Naive B cell (primary cell): Measurements from ENCODE around the gene NOL3. TPM values are rescaled to one million over a fixed set of nuclear protein-coding genes. Genes with fewer than 3 reads are reported as not detected.

Experiments
- ATAC-seq, 2 donors: fragments of 150-1000 bp; cut with Tn5 transposase; 2 replicates each; pipeline ENCODE4 v1.10.0; 2021; ENCODE audit warnings: low read depth in 2 of 2, mild to moderate bottlenecking in 2 of 2, moderate library complexity in 2 of 2
- DNase-seq: peaks from one replicate; pipeline ENCODE4 v3.0.0; 2022
- H3K27ac Mint-ChIP-seq, 6 donors: one replicate each; pipeline ENCODE4 v1.8.0; 2020 to 2022; ENCODE audit warnings: mild to moderate bottlenecking in 6 of 6, mixed read lengths in 6 of 6, moderate library complexity in 5 of 6, inconsistent platforms in 2 of 6
- H3K27me3 Mint-ChIP-seq, 3 donors: one replicate each; pipeline ENCODE4 v1.8.0; 2021 to 2022; ENCODE audit warnings: mixed read lengths in 3 of 3, mild to moderate bottlenecking in 1 of 3
- H3K36me3 Mint-ChIP-seq, 2 donors: one replicate each; pipeline ENCODE4 v1.8.0; 2020 to 2022; ENCODE audit warnings: mixed read lengths in 2 of 2, inconsistent platforms in 1 of 2, mild to moderate bottlenecking in 1 of 2
- H3K4me1 Mint-ChIP-seq, 3 donors: one replicate each; pipeline ENCODE4 v1.8.0; 2020 to 2022; ENCODE audit warnings: mixed read lengths in 3 of 3, inconsistent platforms in 1 of 3, mild to moderate bottlenecking in 1 of 3, moderate library complexity in 1 of 3
- H3K4me3 Mint-ChIP-seq, 8 donors: one replicate each; pipeline ENCODE4 v1.8.0; 2020 to 2022; ENCODE audit warnings: mild to moderate bottlenecking in 8 of 8, mixed read lengths in 8 of 8, moderate library complexity in 8 of 8, inconsistent platforms in 2 of 8
- H3K9me3 Mint-ChIP-seq, 7 donors: one replicate each; pipeline ENCODE4 v1.8.0; 2020 to 2022; ENCODE audit warnings: mixed read lengths in 7 of 7, mild to moderate bottlenecking in 5 of 7, inconsistent platforms in 2 of 7, moderate library complexity in 1 of 7
- polyA plus RNA-seq, 6 donors: library from polyadenylated mRNA; unstranded; fragments of 300-500 nt; fragmentation: Illumina TruSeq; gene quantifications; one replicate each; pipeline ENCODE4 v1.2.3, GENCODE V29; 2021; ENCODE audit warnings: low read depth in 6 of 6

Gene NOL3
- polyA plus RNA-seq, 6 donors from 2014 or later: 0.27 TPM; not detected in 5

DNA sequence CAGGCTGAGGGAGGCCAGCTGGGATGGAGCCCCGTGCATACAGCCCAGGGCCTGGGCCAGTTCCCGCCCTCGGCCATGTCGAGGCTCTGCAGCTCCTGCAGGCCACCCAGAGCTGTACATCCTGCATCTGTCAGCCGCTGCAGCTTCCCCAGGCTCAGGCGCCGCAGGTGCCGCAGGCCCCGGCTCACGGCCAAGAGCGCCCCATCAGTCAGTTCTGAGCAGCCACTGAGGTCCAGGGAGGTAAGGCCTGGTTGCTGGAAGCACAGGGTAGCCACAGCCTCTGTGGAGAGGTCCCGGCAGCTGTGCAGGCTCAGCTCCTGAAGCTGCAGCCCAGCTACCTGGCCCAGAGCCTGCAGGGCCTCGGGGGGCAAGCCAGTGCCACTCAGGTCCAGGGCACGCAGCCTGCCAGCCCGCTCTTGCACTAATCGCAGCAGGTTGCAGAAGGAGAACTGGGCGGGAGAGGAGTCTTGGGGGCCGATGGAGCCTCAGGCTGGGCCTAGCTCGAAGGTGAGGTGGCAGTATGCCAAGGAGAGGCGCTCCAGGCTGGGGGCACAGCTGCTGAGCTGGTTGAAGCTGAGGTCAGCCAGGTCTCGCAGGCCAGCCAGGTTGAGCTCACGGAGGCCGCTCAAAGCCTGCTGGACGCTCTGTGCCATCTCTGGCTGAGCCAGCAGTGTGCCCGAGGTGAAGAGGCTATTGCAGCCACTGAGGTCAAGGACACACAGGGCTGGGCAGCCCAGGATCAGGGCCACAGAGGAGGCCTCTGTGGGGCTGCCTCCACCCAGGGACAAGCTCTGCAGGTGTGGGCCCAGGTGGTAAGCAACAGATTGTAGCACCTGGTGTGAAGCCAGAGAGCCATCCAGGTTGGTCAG, 40.0 kb downstream of the NOL3 start:
- Mint-ChIP-seq H3K27me3 (no peaks in the 10 kb centered on the region), H3K27ac (peak overlapping the region in 1 of 6 donors; percentile 43)

DNA sequence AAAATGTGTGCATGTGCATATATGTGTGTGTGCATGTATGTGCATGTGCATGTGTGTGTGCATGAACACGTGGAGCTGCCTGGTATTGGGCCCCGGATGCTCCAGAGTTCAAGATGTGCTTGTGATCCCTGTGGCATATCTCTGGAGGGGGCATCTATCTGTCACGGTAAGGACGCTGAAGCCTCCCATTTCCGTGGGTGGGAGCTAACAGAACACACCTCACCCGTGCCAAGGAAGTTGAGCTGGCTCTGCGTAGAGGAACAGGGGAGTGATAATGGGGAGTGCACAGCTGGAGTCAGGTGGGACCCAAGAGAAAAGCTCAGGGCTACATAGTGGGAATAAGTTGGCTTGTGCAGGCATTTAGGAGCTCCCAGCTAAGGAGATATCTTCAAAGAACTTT, 41.3 kb downstream of the NOL3 start:
- Mint-ChIP-seq H3K27ac (peak overlapping the region in 1 of 6 donors; percentile 36), H3K27me3 (no peaks in the 10 kb centered on the region), H3K4me3 (no peak overlapping the region), H3K4me1 (peaks cover 0 to 6% (median 5%) of the 10 kb centered on the region in 3 donors), H3K9me3 (no peaks in the 10 kb centered on the region), H3K36me3 (no peaks in the 10 kb centered on the region)
- no peak for ATAC-seq
- no peak for DNase-seq

More for the DNA sequence above, 40.0 kb downstream of the NOL3 start:
- H3K9me3 Mint-ChIP-seq: no peaks in the 10 kb centered on the region
- DNase-seq (no peak), ATAC-seq (no peak)
- peaks cover 0 to 3% (median 0%) of the 10 kb centered on the region in 3 donors for H3K4me1 Mint-ChIP-seq
- no peak overlapping the region for H3K4me3 Mint-ChIP-seq
- no peaks in the 10 kb centered on the region for H3K36me3 Mint-ChIP-seq

- H3K9me3 Mint-ChIP-seq: no peaks in the 10 kb centered on the region
- DNase-seq (no peak), ATAC-seq (no peak)
- H3K27me3 Mint-ChIP-seq: no peaks in the 10 kb centered on the region
- H3K36me3 Mint-ChIP-seq: no peaks in the 10 kb centered on the region
- H3K4me1 Mint-ChIP-seq: peaks cover 0 to 9% (median 6%) of the 10 kb centered on the region in 3 donors
- no peak overlapping the region for H3K4me3 Mint-ChIP-seq
- peak overlapping the region in 1 of 6 donors; percentile 26 for H3K27ac Mint-ChIP-seq
These were observed 42.4 kb downstream of the NOL3 start for GRCh38 chr16:67212766-67213165.

- H3K36me3 Mint-ChIP-seq: no peaks in the 10 kb centered on the region
- H3K4me3 Mint-ChIP-seq: no peak overlapping the region
- H3K27ac Mint-ChIP-seq: no peak overlapping the region
- no peak for ATAC-seq
- peaks cover 0 to 9% (median 6%) of the 10 kb centered on the region in 3 donors for H3K4me1 Mint-ChIP-seq
- DNase-seq: no peak
- no peaks in the 10 kb centered on the region for H3K9me3 Mint-ChIP-seq
- H3K27me3 Mint-ChIP-seq: no peaks in the 10 kb centered on the region
These were observed 43.1 kb downstream of the NOL3 start for GRCh38 chr16:67213197-67214019.

DNA sequence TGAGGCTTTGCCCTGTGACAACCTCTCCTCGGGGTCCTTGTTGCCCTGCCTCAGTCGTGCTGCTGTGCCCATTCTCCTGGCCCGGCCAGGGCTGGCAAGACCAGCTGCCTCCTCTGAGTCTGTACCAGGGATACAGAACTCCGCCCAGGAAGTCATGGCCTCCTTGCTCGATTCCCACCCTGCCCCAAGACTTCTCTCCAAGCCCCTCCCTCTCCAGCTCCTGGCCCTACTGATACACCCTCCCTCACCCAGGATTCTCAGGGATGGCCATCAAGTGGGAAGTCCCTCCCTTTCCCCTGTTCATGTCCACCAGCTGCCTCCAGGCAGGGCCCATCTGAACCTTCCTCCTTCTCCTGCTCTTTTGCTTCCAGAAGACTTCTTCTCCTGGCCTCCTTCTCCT, 45.4 kb downstream of the NOL3 start:
- ATAC-seq (no peak), DNase-seq (no peak)
- Mint-ChIP-seq H3K27ac (peak overlapping the region in 2 of 6 donors; percentile 74 to 85), H3K9me3 (no peaks in the 10 kb centered on the region), H3K36me3 (peaks cover 0 to 3% of the 10 kb centered on the region in 2 donors), H3K27me3 (no peaks in the 10 kb centered on the region), H3K4me1 (peaks cover 0 to 9% (median 3%) of the 10 kb centered on the region in 3 donors), H3K4me3 (no peak overlapping the region)

DNA sequence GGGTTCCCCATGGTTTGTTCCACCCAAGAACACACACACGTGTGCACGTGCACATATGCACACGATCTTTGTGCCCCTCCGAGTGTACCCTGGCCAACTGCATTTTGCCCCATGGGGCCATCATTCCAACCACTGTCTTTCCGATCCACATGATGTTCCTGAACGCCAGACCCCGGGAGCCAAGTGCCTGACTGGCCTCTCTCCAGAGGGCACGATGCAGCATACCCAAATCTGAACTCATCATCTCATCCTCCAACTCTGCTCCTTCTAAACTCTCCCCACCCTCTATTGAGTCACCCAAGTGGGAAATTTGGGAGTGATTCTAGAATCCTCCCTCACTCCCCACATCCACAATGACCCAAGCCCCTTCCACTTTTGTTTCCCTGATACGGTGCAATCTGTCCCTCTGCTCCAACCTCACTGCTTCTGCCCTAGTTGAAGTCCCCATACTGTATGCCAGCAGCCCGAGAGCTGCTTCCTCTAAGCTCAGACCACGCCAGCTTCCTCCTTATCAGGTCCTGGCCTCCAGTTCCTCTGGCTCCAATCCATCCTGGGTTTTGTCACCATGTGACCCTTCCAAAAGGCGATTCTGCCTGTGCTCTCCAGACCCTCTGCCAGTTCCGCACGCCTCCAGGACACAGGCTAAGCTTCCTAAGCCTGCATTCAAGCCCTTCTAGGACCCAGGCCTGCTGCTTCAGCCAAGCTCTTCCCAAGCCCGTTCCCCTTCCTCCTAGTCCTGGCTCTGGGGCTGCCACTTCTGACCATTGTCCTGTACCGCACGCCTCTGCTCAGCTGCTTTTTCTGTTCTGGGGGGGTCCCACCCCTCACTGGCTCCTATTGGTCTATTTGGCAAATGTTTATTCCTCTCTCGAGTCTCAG, 46.5 kb downstream of the NOL3 start:
- H3K4me3 Mint-ChIP-seq: no peak overlapping the region
- peak overlapping the region in 2 of 6 donors; percentile 3 to 13 for H3K27ac Mint-ChIP-seq
- H3K9me3 Mint-ChIP-seq: no peaks in the 10 kb centered on the region
- H3K36me3 Mint-ChIP-seq: peaks cover 0 to 6% of the 10 kb centered on the region in 2 donors
- H3K4me1 Mint-ChIP-seq: peaks cover 0 to 9% (median 3%) of the 10 kb centered on the region in 3 donors
- DNase-seq: no peak
- H3K27me3 Mint-ChIP-seq: no peaks in the 10 kb centered on the region
- ATAC-seq: no peak

DNA sequence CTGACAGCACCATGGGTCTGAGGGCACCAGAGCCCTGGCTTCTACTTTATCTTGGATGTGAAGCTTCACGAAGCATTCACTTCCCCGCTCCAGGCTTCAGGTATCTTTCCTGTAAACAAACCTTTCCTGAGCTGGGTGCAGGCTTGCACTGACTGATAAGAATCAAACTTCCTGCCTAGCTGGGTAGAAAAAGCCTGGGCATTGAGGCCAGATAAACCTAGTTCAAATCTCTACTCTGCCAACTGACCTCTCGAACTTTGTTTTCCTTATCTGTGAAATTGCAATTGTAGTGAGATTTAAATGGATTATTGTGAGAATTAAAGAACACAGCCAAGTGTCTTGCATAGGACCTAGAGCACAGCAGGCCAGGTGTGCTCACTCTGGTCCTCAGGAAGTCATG, 53.7 kb downstream of the NOL3 start:
- no peak for ATAC-seq
- no peaks in the 10 kb centered on the region for H3K27me3 Mint-ChIP-seq
- H3K4me1 Mint-ChIP-seq: peaks cover 23 to 30% (median 28%) of the 10 kb centered on the region in 3 donors
- no peak for DNase-seq
- peak overlapping the region in 1 of 6 donors; percentile 43 for H3K27ac Mint-ChIP-seq
- H3K4me3 Mint-ChIP-seq: peak overlapping the region in 1 of 8 donors; percentile 18
- H3K36me3 Mint-ChIP-seq: peaks cover 7 to 9% of the 10 kb centered on the region in 2 donors
- H3K9me3 Mint-ChIP-seq: no peaks in the 10 kb centered on the region

Other genes with a start within 250 kb of the NOL3 start
- under 1 TPM in 1 of 6 donors, not detected in 5; 0.43 TPM for gene RRAD, start 245.0 kb upstream of the NOL3 start, polyA plus RNA-seq
- gene CIAO2B, start 236.1 kb upstream of the NOL3 start, polyA plus RNA-seq: 100 to 1,000 TPM in 3 of 6 donors, 10 to 100 TPM in 3; 69.0 to 114 (median 100) TPM
- 10 to 100 TPM; 16.3 to 25.7 (median 21.0) TPM for gene CES2, start 235.0 kb upstream of the NOL3 start, polyA plus RNA-seq
- under 1 TPM in 1 of 6 donors, not detected in 5; 0.66 TPM for gene CES3, start 209.3 kb upstream of the NOL3 start, polyA plus RNA-seq
- 1 to 10 TPM in 4 of 6 donors, under 1 TPM in 2; 0.61 to 5.8 (median 1.4) TPM for gene CES4A, start 181.9 kb upstream of the NOL3 start, polyA plus RNA-seq
- 10 to 100 TPM; 51.8 to 94.4 (median 70.5) TPM for gene CBFB, start 141.4 kb upstream of the NOL3 start, polyA plus RNA-seq
- 10 to 100 TPM in 2 of 6 donors, 1 to 10 TPM in 3, not detected in 1; 8.8 to 13.2 (median 10.0) TPM for gene PHAF1, start 60.6 kb upstream of the NOL3 start, polyA plus RNA-seq
- under 1 TPM in 4 of 6 donors, not detected in 2; 0.09 to 0.73 (median 0.36) TPM for gene B3GNT9, start 19.5 kb upstream of the NOL3 start, polyA plus RNA-seq
- 10 to 100 TPM; 46.2 to 62.9 (median 54.4) TPM for gene TRADD, start 10.6 kb upstream of the NOL3 start, polyA plus RNA-seq
- gene FBXL8, start 10.6 kb upstream of the NOL3 start, polyA plus RNA-seq: 1 to 10 TPM in 5 of 6 donors, not detected in 1; 1.0 to 2.0 (median 1.5) TPM
- gene HSF4, start 5.8 kb upstream of the NOL3 start, polyA plus RNA-seq: not detected
- gene MATCAP1, start 13.4 kb downstream of the NOL3 start, polyA plus RNA-seq: under 1 TPM in 4 of 6 donors, not detected in 2; 0.33 to 0.40 (median 0.40) TPM
- under 1 TPM in 3 of 6 donors, not detected in 3; 0.12 to 0.19 (median 0.15) TPM for gene EXOC3L1, start 19.6 kb downstream of the NOL3 start, polyA plus RNA-seq
- 10 to 100 TPM; 54.0 to 75.9 (median 61.7) TPM for gene E2F4, start 21.6 kb downstream of the NOL3 start, polyA plus RNA-seq
- gene ELMO3, start 28.6 kb downstream of the NOL3 start, polyA plus RNA-seq: under 1 TPM in 5 of 6 donors, not detected in 1; 0.14 to 0.48 (median 0.39) TPM
- 10 to 100 TPM; 44.9 to 66.7 (median 55.0) TPM for gene TMEM208, start 56.6 kb downstream of the NOL3 start, polyA plus RNA-seq
- gene FHOD1, start 76.9 kb downstream of the NOL3 start, polyA plus RNA-seq: 1 to 10 TPM; 1.4 to 4.8 (median 2.3) TPM
- gene SLC9A5, start 78.4 kb downstream of the NOL3 start, polyA plus RNA-seq: under 1 TPM in 4 of 6 donors, not detected in 2; 0.08 to 0.14 (median 0.10) TPM
- gene PLEKHG4, start 109.0 kb downstream of the NOL3 start, polyA plus RNA-seq: 1 to 10 TPM in 1 of 6 donors, under 1 TPM in 4, not detected in 1; 0.13 to 6.0 (median 0.62) TPM
- gene KCTD19, start 156.2 kb downstream of the NOL3 start, polyA plus RNA-seq: under 1 TPM in 1 of 6 donors, not detected in 5; 0.26 TPM
- under 1 TPM in 1 of 6 donors, not detected in 5; 0.48 TPM for gene LRRC36, start 156.3 kb downstream of the NOL3 start, polyA plus RNA-seq
- not detected for gene TPPP3, start 223.0 kb downstream of the NOL3 start, polyA plus RNA-seq
- gene ZDHHC1, start 245.9 kb downstream of the NOL3 start, polyA plus RNA-seq: under 1 TPM in 3 of 6 donors, not detected in 3; 0.17 to 0.23 (median 0.21) TPM